Testis (tissue), 3 donors: ENCODE measurements around the gene TOLLIP. TPM values are rescaled to one million over a fixed set of nuclear protein-coding genes. Genes with fewer than 3 reads are reported as not detected.

Source experiments
- DNase-seq: peaks from one replicate; pipeline ENCODE4 v3.0.0-alpha.2; 2019
- H3K27ac ChIP-seq, 2 donors: fragments of 200-600 bp; sonication (generic); one replicate each; pipeline ENCODE4 v1.5.1; 2019
- H3K27me3 ChIP-seq: fragments of 200-600 bp; sonication (generic); one replicate; pipeline ENCODE4 v1.5.1; 2019
- H3K36me3 ChIP-seq: fragments of 200-600 bp; sonication (generic); one replicate; pipeline ENCODE4 v1.5.1; 2017; ENCODE audit warnings: low read depth; ENCODE audit errors: missing control alignments
- H3K4me1 ChIP-seq: fragments of 200-600 bp; sonication (generic); one replicate; pipeline ENCODE4 v1.5.1; 2019
- H3K4me3 ChIP-seq, 2 donors: fragments of 200-600 bp; sonication (generic); one replicate each; pipeline ENCODE4 v1.5.1; 2017 to 2019
- H3K9me3 ChIP-seq: fragments of 200-600 bp; sonication (generic); one replicate; pipeline ENCODE4 v1.5.1; 2017
- CTCF ChIP-seq, 3 experiments: fragments of 450-650 bp in 2 of 3; fragments of 200-600 bp in 1 of 3; sonication (generic) in 1 of 3; IDR thresholded peaks; one replicate each; pipeline ENCODE4 v1.5.1; 2016 to 2019; ENCODE audit warnings: antibody characterized with exemption in 3 of 3, mild to moderate bottlenecking in 2 of 3, moderate library complexity in 1 of 3
- POLR2A ChIP-seq: fragments of 450-650 bp; IDR thresholded peaks from one replicate; pipeline ENCODE4 v1.6.1; 2017; ENCODE audit warnings: antibody characterized with exemption, mild to moderate bottlenecking, moderate library complexity
- WGBS, 2 donors: methylation state at CpG; one replicate each; pipeline ENCODE4 v1.1.5; 2018; 5-methylcytosine and 5-hydroxymethylcytosine counted together
- intact Hi-C: fragments of 100-400 bp; cut with DNase I; formaldehyde crosslinking; loops from one replicate; pipeline ENCODE4 v1.15.1; 2023; ENCODE audit warnings: low total_unique reads
- polyA plus RNA-seq: library from polyadenylated mRNA; stranded (reverse); fragments of 350-450 nt; fragmentation: Illumina TruSeq; extraction: RNeasy Lipid Tissue Mini Kit (QIAGEN cat#74804); gene quantifications from one replicate; pipeline ENCODE4 v1.2.3, GENCODE V29; 2014; ENCODE audit warnings: low read depth, low replicate concordance; ENCODE audit not compliant: insufficient read depth
- total RNA-seq, 2 donors: library from RNA; depleted of rRNA; stranded (reverse); fragments of >200 nt; gene quantifications; one replicate each; pipeline ENCODE4 v1.2.3, GENCODE V29; 2016

TOLLIP gene
- total and polyA plus RNA-seq, 3 donors from 2014 or later: 185 to 220 (median 197) TPM

GRCh38 chr11:1292644-1293618, 16.5 kb downstream of the TOLLIP start:
- WGBS, 2 donors: 83 to 84% methylated on average over 41 to 43 of the region's 43 CpGs

GRCh38 chr11:1292018-1292643, 17.3 kb downstream of the TOLLIP start:
- intact Hi-C loops: no loop called here
- H3K27ac ChIP-seq: no peak overlapping the region
- 81 to 86% methylated on average over 10 of the region's 10 CpGs for WGBS, 2 donors

More at GRCh38 chr11:1292644-1293618, 16.5 kb downstream of the TOLLIP start:
- DNase-seq: no peak
- no peaks in the 10 kb centered on the region for H3K9me3 ChIP-seq
- H3K36me3 ChIP-seq: no peaks in the 10 kb centered on the region
- no peaks in the 10 kb centered on the region for H3K27me3 ChIP-seq
- TF ChIP-seq CTCF (IDR thresholded peaks at IDR 0.05) (no peak), POLR2A (no peak)
- intact Hi-C loops: no loop called here
- H3K27ac ChIP-seq: no peak overlapping the region
- no peaks in the 10 kb centered on the region for H3K4me1 ChIP-seq
- H3K4me3 ChIP-seq: no peak overlapping the region

GRCh38 chr11:1291295-1292017, 18.0 kb downstream of the TOLLIP start:
- H3K9me3 ChIP-seq: no peaks in the 10 kb centered on the region
- DNase-seq: no peak
- 89 to 94% methylated on average over 37 to 46 of the region's 46 CpGs for WGBS, 2 donors
- H3K4me1 ChIP-seq: no peaks in the 10 kb centered on the region
- H3K36me3 ChIP-seq: no peaks in the 10 kb centered on the region
- intact Hi-C loops: no loop called here
- H3K27me3 ChIP-seq: no peaks in the 10 kb centered on the region
- H3K27ac ChIP-seq: no peak overlapping the region
- no peak for TF ChIP-seq POLR2A
- no peak for TF ChIP-seq CTCF (IDR thresholded peaks at IDR 0.05)
- no peak overlapping the region for H3K4me3 ChIP-seq

More at GRCh38 chr11:1292018-1292643, 17.3 kb downstream of the TOLLIP start:
- no peak for DNase-seq
- no peak for TF ChIP-seq CTCF (IDR thresholded peaks at IDR 0.05)
- no peak for TF ChIP-seq POLR2A
- no peaks in the 10 kb centered on the region for H3K4me1 ChIP-seq
- H3K4me3 ChIP-seq: no peak overlapping the region
- H3K36me3 ChIP-seq: no peaks in the 10 kb centered on the region
- H3K27me3 ChIP-seq: no peaks in the 10 kb centered on the region
- H3K9me3 ChIP-seq: no peaks in the 10 kb centered on the region

- WGBS, 2 donors: 89 to 92% methylated on average over 38 to 43 of the region's 43 CpGs
- DNase-seq: no peak
Observed at GRCh38 chr11:1290052-1291040, 19.1 kb downstream of the TOLLIP start.

More at GRCh38 chr11:1290052-1291040, 19.1 kb downstream of the TOLLIP start:
- Histone ChIP-seq H3K9me3 (no peaks in the 10 kb centered on the region), H3K27me3 (no peaks in the 10 kb centered on the region), H3K4me1 (no peaks in the 10 kb centered on the region), H3K4me3 (no peak overlapping the region), H3K27ac (no peak overlapping the region), H3K36me3 (no peaks in the 10 kb centered on the region)
- TF ChIP-seq CTCF (IDR thresholded peaks at IDR 0.05) (no peak), POLR2A (no peak)
- intact Hi-C loops: no loop called here
